Activated T-helper 2 cell treated with anti-CD3 and anti-CD28 coated beads, Interferon-gamma antibody, Interleukin-2, Interleukin-4, amounts not matched to agents 10 μg/mL and 5 μg/mL and 100 μg/mL, durations not matched to agents 14 hours and 24 hours and 36 hours (primary cell): ENCODE data around the gene HSBP1L1. TPM values are rescaled to one million over a fixed set of nuclear protein-coding genes. Genes with fewer than 3 reads are reported as not detected.

ENCODE experiments used
- DNase-seq: peaks from one replicate; pipeline ENCODE4 v3.0.0; 2021; ENCODE audit warnings: low spot score
- H3K27ac Mint-ChIP-seq: one replicate; pipeline ENCODE4 v1.8.0; 2021; ENCODE audit warnings: mixed read lengths
- H3K27me3 Mint-ChIP-seq: one replicate; pipeline ENCODE4 v1.8.0; 2021; ENCODE audit warnings: low read depth, mixed read lengths
- H3K36me3 Mint-ChIP-seq: one replicate; pipeline ENCODE4 v1.8.0; 2021; ENCODE audit warnings: low read depth, mixed read lengths
- H3K4me1 Mint-ChIP-seq: one replicate; pipeline ENCODE4 v1.8.0; 2021; ENCODE audit warnings: low read depth, mixed read lengths
- H3K4me3 Mint-ChIP-seq: one replicate; pipeline ENCODE4 v1.8.0; 2021; ENCODE audit warnings: low read depth, mild to moderate bottlenecking, moderate library complexity, mixed read lengths
- H3K9me3 Mint-ChIP-seq: one replicate; pipeline ENCODE4 v1.8.0; 2021; ENCODE audit warnings: mixed read lengths
- intact Hi-C: fragments of 100-400 bp; cut with micrococcal nuclease; formaldehyde crosslinking; loops from one replicate; pipeline ENCODE4 v1.15.1; 2023
- total RNA-seq: library from RNA; stranded (reverse); gene quantifications from 2 replicates; pipeline ENCODE4 v1.2.3, GENCODE V29; 2022

Gene HSBP1L1
- total RNA-seq, 1 donor from 2014 or later = 12.0 TPM

- Mint-ChIP-seq H3K9me3 (peaks cover 69% of the 10 kb centered on the region), H3K27me3 (no peaks in the 10 kb centered on the region), H3K27ac (no peak overlapping the region), H3K4me1 (no peaks in the 10 kb centered on the region), H3K36me3 (peaks cover 92% of the 10 kb centered on the region), H3K4me3 (no peak overlapping the region)
- intact Hi-C loops = no loop called here
- DNase-seq = no peak
Observed at GRCh38 chr18:79935098-79935480, 29.4 kb upstream of the HSBP1L1 start.

DNA sequence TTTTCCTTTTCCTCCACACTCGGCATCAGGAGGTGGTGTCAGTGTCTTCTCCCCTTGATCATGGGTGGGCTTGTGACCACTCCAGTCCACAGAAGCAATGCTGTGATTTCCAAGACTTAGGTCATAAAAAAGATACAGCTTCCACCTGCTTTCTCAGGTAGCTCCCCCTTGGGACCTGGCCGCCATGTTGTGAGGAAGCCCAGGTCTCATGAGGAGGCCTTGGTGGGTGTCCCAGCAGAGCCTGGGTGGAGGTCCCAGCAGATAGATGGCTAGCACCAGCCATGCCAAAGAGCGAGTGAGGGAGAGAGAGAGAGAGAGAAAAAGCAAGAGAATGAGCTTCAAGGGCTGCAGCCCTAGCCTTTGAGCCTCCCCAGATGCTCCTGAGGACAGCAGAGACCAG lies 28.9 kb upstream of the HSBP1L1 start:
- Mint-ChIP-seq H3K9me3 (peaks cover 65% of the 10 kb centered on the region), H3K4me3 (no peak overlapping the region), H3K27ac (no peak overlapping the region), H3K4me1 (no peaks in the 10 kb centered on the region), H3K27me3 (no peaks in the 10 kb centered on the region), H3K36me3 (peaks cover 92% of the 10 kb centered on the region)
- DNase-seq = no peak
- intact Hi-C loops = no loop called here

GRCh38 chr18:79935925-79936324 lies 28.5 kb upstream of the HSBP1L1 start:
- Mint-ChIP-seq H3K4me3 (no peak overlapping the region), H3K9me3 (peaks cover 61% of the 10 kb centered on the region), H3K4me1 (no peaks in the 10 kb centered on the region), H3K36me3 (peaks cover 91% of the 10 kb centered on the region), H3K27me3 (no peaks in the 10 kb centered on the region), H3K27ac (no peak overlapping the region)
- intact Hi-C loops = no loop called here
- DNase-seq = no peak

DNA sequence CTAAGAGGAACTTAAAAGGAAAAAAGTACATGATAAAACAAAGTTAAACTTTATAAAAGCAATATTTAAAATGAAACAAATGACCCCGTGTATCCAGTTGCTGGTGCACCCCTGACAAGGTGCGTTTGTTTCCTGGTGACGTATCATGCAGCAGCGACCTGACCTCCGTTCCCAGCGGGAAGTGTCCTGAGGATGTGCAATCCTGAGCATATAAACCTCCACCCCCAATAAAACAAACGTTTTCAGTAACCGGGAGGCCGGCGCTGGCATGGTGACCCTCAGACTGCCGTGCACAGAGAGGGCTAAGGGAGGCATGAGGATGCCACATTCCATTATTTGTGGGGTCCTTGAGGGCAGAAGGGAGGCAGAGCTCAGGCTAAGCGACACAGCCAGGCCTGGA lies 27.8 kb upstream of the HSBP1L1 start:
- no peaks in the 10 kb centered on the region for H3K27me3 Mint-ChIP-seq
- no peak overlapping the region for H3K27ac Mint-ChIP-seq
- intact Hi-C loops = no loop called here
- no peak overlapping the region for H3K4me3 Mint-ChIP-seq
- DNase-seq = no peak
- peaks cover 53% of the 10 kb centered on the region for H3K9me3 Mint-ChIP-seq
- H3K36me3 Mint-ChIP-seq = peaks cover 85% of the 10 kb centered on the region
- H3K4me1 Mint-ChIP-seq = no peaks in the 10 kb centered on the region

DNA sequence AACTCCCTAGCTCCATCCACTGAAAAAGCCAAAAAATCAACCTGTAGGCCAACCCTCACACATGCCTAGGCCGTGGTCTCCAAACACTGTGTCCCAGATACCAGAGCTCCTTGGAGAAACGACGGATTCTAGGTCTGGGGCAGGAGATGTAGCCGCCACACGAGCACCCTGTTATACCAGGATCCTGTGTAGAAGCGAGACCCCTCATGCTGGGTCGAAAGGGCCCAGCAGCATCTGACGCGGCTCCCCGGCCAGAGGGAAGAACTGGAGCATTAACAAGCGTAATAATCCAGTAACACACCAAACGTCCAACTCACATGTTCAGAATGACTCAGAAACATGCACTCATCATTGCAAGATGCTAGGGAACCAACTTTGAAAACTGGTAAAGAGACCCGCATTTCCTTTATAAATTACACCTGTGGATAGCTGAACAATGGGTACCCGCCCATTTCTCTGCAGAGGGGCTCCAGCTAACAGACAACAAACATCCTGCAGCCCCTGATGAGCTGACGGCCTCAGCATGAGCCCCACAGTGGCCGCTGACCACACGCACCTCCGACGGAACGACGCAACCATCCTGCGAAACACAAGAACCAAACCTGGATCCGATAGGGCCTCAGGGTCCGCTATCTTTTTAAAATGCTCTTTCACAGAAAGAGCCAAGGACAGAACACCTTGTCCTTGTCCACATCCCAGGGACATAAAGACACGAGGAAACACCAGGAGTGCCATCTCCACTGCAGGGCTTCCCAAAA lies 27.2 kb upstream of the HSBP1L1 start:
- no peaks in the 10 kb centered on the region for H3K27me3 Mint-ChIP-seq
- intact Hi-C loops = no loop called here
- no peak overlapping the region for H3K4me3 Mint-ChIP-seq
- peaks cover 86% of the 10 kb centered on the region for H3K36me3 Mint-ChIP-seq
- DNase-seq = no peak
- H3K9me3 Mint-ChIP-seq = peaks cover 49% of the 10 kb centered on the region
- no peaks in the 10 kb centered on the region for H3K4me1 Mint-ChIP-seq
- H3K27ac Mint-ChIP-seq = no peak overlapping the region

DNA sequence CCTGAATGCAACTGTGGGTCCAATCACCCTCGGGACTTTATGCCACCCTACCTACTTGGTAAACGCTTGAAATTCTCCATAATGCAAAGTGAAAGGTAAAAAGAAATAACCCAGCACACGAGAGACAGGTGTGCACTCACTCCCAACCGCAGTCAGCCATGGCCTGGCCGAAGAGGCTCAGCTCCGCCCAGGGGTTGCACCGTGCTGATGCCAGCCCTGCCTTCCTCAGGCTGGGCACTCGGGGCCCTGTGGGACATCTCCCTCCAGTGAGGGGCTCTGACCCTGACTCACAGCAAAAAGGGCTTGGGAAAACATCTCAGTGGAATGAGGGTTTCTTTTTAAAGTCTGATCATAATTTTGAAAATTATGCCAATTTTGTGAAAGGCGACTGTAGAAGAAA lies 26.2 kb upstream of the HSBP1L1 start:
- H3K4me3 Mint-ChIP-seq = no peak overlapping the region
- intact Hi-C loops = no loop called here
- H3K9me3 Mint-ChIP-seq = peaks cover 40% of the 10 kb centered on the region
- H3K36me3 Mint-ChIP-seq = peaks cover 84% of the 10 kb centered on the region
- no peaks in the 10 kb centered on the region for H3K4me1 Mint-ChIP-seq
- H3K27me3 Mint-ChIP-seq = no peaks in the 10 kb centered on the region
- no peak overlapping the region for H3K27ac Mint-ChIP-seq
- DNase-seq = no peak

GRCh38 chr18:79939096-79939495 lies 25.3 kb upstream of the HSBP1L1 start:
- DNase-seq = no peak
- Mint-ChIP-seq H3K9me3 (peaks cover 31% of the 10 kb centered on the region), H3K27ac (no peak overlapping the region), H3K4me1 (peaks cover 1% of the 10 kb centered on the region), H3K27me3 (no peaks in the 10 kb centered on the region), H3K36me3 (peaks cover 75% of the 10 kb centered on the region), H3K4me3 (no peak overlapping the region)
- intact Hi-C loops = no loop called here

DNA sequence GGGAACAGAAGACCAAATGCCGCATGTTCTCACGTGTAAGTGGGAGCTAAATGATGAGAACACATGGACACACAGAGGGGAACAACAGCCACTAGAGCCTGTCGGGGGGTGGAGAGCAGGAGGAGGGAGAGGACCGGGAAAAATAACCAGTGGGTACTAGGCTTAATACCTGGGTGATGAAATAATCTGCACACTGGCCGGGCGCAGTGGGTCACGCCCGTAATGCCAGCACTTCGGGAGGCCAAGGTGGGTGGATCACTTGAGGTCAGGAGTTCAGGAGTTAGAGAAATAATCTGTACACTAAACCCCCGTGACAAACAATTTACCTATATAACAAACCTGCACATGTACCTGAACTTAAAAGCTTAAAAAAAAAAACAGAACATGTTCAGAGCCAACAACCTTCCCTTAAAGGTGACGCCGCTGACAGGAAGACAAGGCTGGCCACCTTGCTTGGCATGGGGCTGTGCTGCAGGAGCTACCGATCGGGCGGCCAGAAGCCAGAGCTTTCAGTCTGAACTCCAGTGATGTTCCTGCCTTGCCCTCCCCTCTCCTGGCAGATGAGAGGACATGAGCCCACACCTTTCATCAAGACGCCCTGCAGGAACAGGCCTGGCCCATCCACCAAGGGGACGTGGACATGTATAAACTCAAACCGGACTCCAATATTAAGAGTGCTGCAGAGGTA lies 24.2 kb upstream of the HSBP1L1 start:
- no peaks in the 10 kb centered on the region for H3K27me3 Mint-ChIP-seq
- peaks cover 63% of the 10 kb centered on the region for H3K36me3 Mint-ChIP-seq
- H3K4me1 Mint-ChIP-seq = peaks cover 12% of the 10 kb centered on the region
- no peak overlapping the region for H3K4me3 Mint-ChIP-seq
- intact Hi-C loops = no loop called here
- no peak overlapping the region for H3K27ac Mint-ChIP-seq
- no peak for DNase-seq
- peaks cover 20% of the 10 kb centered on the region for H3K9me3 Mint-ChIP-seq

GRCh38 chr18:79940814-79941472 lies 23.5 kb upstream of the HSBP1L1 start:
- intact Hi-C loops = no loop called here
- no peak for DNase-seq
- H3K4me1 Mint-ChIP-seq = peaks cover 15% of the 10 kb centered on the region
- H3K4me3 Mint-ChIP-seq = no peak overlapping the region
- peaks cover 13% of the 10 kb centered on the region for H3K9me3 Mint-ChIP-seq
- peaks cover 58% of the 10 kb centered on the region for H3K36me3 Mint-ChIP-seq
- no peaks in the 10 kb centered on the region for H3K27me3 Mint-ChIP-seq
- H3K27ac Mint-ChIP-seq = no peak overlapping the region

DNA sequence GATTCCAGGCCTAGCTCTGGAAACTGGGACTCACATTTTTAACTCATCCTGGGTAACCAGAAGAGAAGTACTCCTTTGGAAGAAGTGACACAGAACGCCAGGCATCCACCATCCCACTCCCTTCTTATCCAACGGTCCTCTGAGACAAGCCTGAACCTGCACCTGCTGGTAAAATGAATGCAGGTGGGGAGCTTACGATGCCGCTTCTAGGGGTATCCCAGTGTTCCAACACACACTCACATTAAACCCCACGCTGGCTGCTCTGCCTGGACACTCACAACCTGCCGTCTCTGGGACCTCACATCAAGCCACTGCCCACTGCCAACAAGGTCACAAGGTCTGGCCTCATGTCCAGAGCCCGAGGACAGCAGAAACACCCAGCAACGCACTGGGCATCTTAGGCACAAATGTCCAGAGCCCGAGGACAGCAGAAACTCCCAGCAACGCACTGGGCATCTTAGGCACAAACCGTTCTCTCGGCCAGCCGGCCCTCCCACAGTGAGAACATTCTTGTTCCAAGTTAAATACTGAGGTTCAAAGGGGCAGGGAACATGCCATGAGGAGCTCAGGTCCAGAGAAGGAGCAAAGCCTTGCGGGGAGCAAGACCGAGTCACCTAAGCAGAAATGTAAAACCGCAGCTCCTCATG lies 22.8 kb upstream of the HSBP1L1 start:
- Mint-ChIP-seq H3K36me3 (peaks cover 56% of the 10 kb centered on the region), H3K4me1 (peaks cover 19% of the 10 kb centered on the region), H3K27me3 (no peaks in the 10 kb centered on the region), H3K4me3 (no peak overlapping the region), H3K9me3 (peaks cover 8% of the 10 kb centered on the region), H3K27ac (no peak overlapping the region)
- intact Hi-C loops = no loop called here
- DNase-seq = no peak

GRCh38 chr18:79942211-79942610 lies 22.2 kb upstream of the HSBP1L1 start:
- intact Hi-C loops = no loop called here
- no peak overlapping the region for H3K4me3 Mint-ChIP-seq
- H3K9me3 Mint-ChIP-seq = peaks cover 6% of the 10 kb centered on the region
- H3K4me1 Mint-ChIP-seq = peaks cover 19% of the 10 kb centered on the region
- no peak for DNase-seq
- H3K36me3 Mint-ChIP-seq = peaks cover 50% of the 10 kb centered on the region
- no peak overlapping the region for H3K27ac Mint-ChIP-seq
- H3K27me3 Mint-ChIP-seq = no peaks in the 10 kb centered on the region

- intact Hi-C loops = no loop called here
- Mint-ChIP-seq H3K9me3 (no peaks in the 10 kb centered on the region), H3K36me3 (peaks cover 45% of the 10 kb centered on the region), H3K4me3 (no peak overlapping the region), H3K27ac (no peak overlapping the region), H3K4me1 (peaks cover 21% of the 10 kb centered on the region), H3K27me3 (no peaks in the 10 kb centered on the region)
- DNase-seq = no peak
Observed at GRCh38 chr18:79942786-79943607, 21.4 kb upstream of the HSBP1L1 start.
